K562 (cell line): ENCODE results near the gene KIF26B. TPM values are rescaled to one million over a fixed set of nuclear protein-coding genes. Genes with fewer than 3 reads are reported as not detected.

Experiments
- ATAC-seq: fragments of 200-7000 bp; cut with Tn5 transposase; 3 replicates; pipeline ENCODE4 v1.9.1; 2020; ENCODE audit warnings: moderate library complexity
- BruUV-seq: library from RNA; stranded (reverse); fragments of 400-500 nt; replicated peaks from 2 replicates; lab custom pipeline; 2021; lab: Mats Ljungman, UMichigan
- CTCF ChIA-PET: fragments of 300-600 bp; formaldehyde crosslinking; extraction: SDS; loops from one replicate; lab custom pipeline; 2021; ENCODE audit warnings: low intra/inter-chr PET ratio; lab: Yijun Ruan, JAX
- POLR2A ChIA-PET: fragments of 300-600, 350-650 bp; sonication (Branson Sonifier 250); formaldehyde crosslinking; extraction: SDS; loops from one replicate; lab custom pipeline; 2021; ENCODE audit warnings: antibody characterized with exemption, inconsistent platforms; lab: Yijun Ruan, JAX
- DNase-seq, 4 experiments: peaks; one replicate each; pipeline versions ENCODE4 v3.0.0 to v3.0.0-alpha.2; 2011 to 2018; ENCODE audit warnings: low spot score in 3 of 4, mixed read lengths in 3 of 4; ENCODE audit errors: extremely low read depth in 1 of 4
- FAIRE-seq: peaks from 2 replicates; lab custom pipeline; 2011; peaks lifted over from hg19 to GRCh38; lab: Jason Lieb, UNC
- H2AFZ ChIP-seq: 2 replicates; pipeline ENCODE4 v1.6.0; 2011; ENCODE audit warnings: low read depth, low read length, control low read depth, inconsistent platforms
- H3K27ac ChIP-seq: fragments of 200-600 bp; 3 replicates; pipeline ENCODE4 v1.8.0; 2011; ENCODE audit warnings: low read depth, mild to moderate bottlenecking, control low read depth, inconsistent platforms, low read length, moderate library complexity, mixed read lengths; ENCODE audit errors: extremely low read depth
- H3K27me3 ChIP-seq, 2 experiments: fragments of 300-600 bp in 1 of 2; 2 replicates in 1 of 2; 3 replicates in 1 of 2; pipeline versions ENCODE4 v1.6.0 to v1.8.0; 2011; ENCODE audit warnings: inconsistent platforms in 2 of 2, low read length in 2 of 2, mild to moderate bottlenecking in 1 of 2, mixed read lengths in 1 of 2, moderate library complexity in 1 of 2; ENCODE audit not compliant: control insufficient read depth in 2 of 2, insufficient read depth in 2 of 2
- H3K36me3 ChIP-seq: fragments of 300-600 bp; 3 replicates; pipeline ENCODE4 v1.8.0; 2011; ENCODE audit warnings: mild to moderate bottlenecking, low read length, inconsistent platforms; ENCODE audit not compliant: control insufficient read depth, insufficient read depth
- H3K4me1 ChIP-seq, 2 experiments: fragments of 200-600 bp in 1 of 2; replicated peaks in 1 of 2; 2 replicates in 1 of 2; 3 replicates in 1 of 2; pipeline versions ENCODE4 v1.5.1 to v1.8.0; 2011; ENCODE audit warnings: inconsistent platforms in 2 of 2, low read length in 2 of 2, mild to moderate bottlenecking in 1 of 2, mixed read lengths in 1 of 2, moderate library complexity in 1 of 2; ENCODE audit not compliant: control insufficient read depth in 2 of 2, insufficient read depth in 2 of 2
- H3K4me2 ChIP-seq: 2 replicates; pipeline ENCODE4 v1.6.1; 2011; ENCODE audit warnings: low read length, control low read depth, inconsistent platforms, mixed read lengths; ENCODE audit not compliant: insufficient read depth
- H3K4me3 ChIP-seq: fragments of 200-600 bp; sonication (generic), shearing (Covaris generic); 2 replicates; pipeline ENCODE4 v1.5.1; 2016; ENCODE audit warnings: control low read depth, inconsistent platforms
- H3K79me2 ChIP-seq: fragments of 200-600 bp; 3 replicates; pipeline ENCODE4 v1.8.0; 2011; ENCODE audit warnings: low read length, inconsistent platforms; ENCODE audit not compliant: control insufficient read depth, insufficient read depth
- H3K9ac ChIP-seq, 2 experiments: 2 replicates each; pipeline versions ENCODE4 v1.6.0 to v1.6.1; 2011; ENCODE audit warnings: low read depth in 2 of 2, low read length in 2 of 2, control low read depth in 1 of 2, inconsistent platforms in 1 of 2, mild to moderate bottlenecking in 1 of 2, mixed read lengths in 1 of 2; ENCODE audit not compliant: insufficient read depth in 1 of 2
- H3K9me1 ChIP-seq: one replicate; pipeline ENCODE4 v1.6.0; 2011; ENCODE audit warnings: inconsistent platforms, mild to moderate bottlenecking, low read length, moderate library complexity; ENCODE audit not compliant: control insufficient read depth, insufficient read depth
- H3K9me3 ChIP-seq: replicated peaks from 2 replicates; pipeline ENCODE4 v1.5.1; 2011; ENCODE audit warnings: low read depth, low read length, inconsistent platforms; ENCODE audit not compliant: control insufficient read depth, insufficient read depth
- H4K20me1 ChIP-seq: replicated peaks from 2 replicates; pipeline ENCODE4 v1.6.1; 2011; ENCODE audit warnings: low read length, inconsistent platforms, mixed read lengths; ENCODE audit not compliant: control insufficient read depth, insufficient read depth
- CBX3 ChIP-seq, 2 experiments: IDR thresholded peaks; 1 replicate in 1 of 2; 2 replicates in 1 of 2; pipeline ENCODE4 v1.6.1; 2012; ENCODE audit warnings: inconsistent platforms in 2 of 2, low read length in 2 of 2, borderline replicate concordance in 1 of 2, control low read depth in 1 of 2
- SIX5 ChIP-seq, 2 experiments: IDR thresholded peaks; 2 replicates each; pipeline ENCODE4 v1.6.1; 2011; ENCODE audit warnings: low read length in 2 of 2, borderline replicate concordance in 1 of 2, low read depth in 1 of 2, mild to moderate bottlenecking in 1 of 2, moderate library complexity in 1 of 2; ENCODE audit not compliant: insufficient read depth in 1 of 2
- ZNF263 ChIP-seq: sonication (generic); formaldehyde crosslinking; IDR thresholded peaks from 2 replicates; pipeline ENCODE4 v1.8.0; 2022; ENCODE audit warnings: mild to moderate bottlenecking, missing genetic modification reagents, borderline replicate concordance
- WGBS: fragments of 100-300 bp; shearing (Covaris generic); methylation state at CpG from one replicate; pipeline ENCODE4 v1.1.6; 2016; ENCODE audit warnings: low coverage, mixed read lengths; ENCODE audit not compliant: insufficient coverage; ENCODE audit errors: missing lambda C conversion rate; 5-methylcytosine and 5-hydroxymethylcytosine counted together
- in situ Hi-C: fragments of 300-500 bp; cut with MboI; formaldehyde crosslinking; loops from 4 replicates; pipeline ENCODE4 v1.15.0; 2018; ENCODE audit warnings: inconsistent platforms, mixed read lengths
- intact Hi-C: fragments of 100-400 bp; cut with micrococcal nuclease; formaldehyde crosslinking; loops from 2 replicates; pipeline ENCODE4 v1.14.2; 2022
- polyA plus RNA-seq, 8 experiments: library from polyadenylated mRNA; depleted of rRNA in 4 of 8; stranded (reverse) in 5 of 8; unstranded in 3 of 8; fragments of >200 nt; fragmentation: Nextera tagmentation in 2 of 8; fragmentation: Illumina TruSeq in 1 of 8; extraction: Ambion mirVana in 2 of 8; extraction: Trizol in 1 of 8; gene quantifications; 2 replicates each; pipeline versions ENCODE4 v1.2.1 to v1.2.3, GENCODE V29; 2011 to 2014; ENCODE audit warnings: inconsistent platforms in 1 of 8, missing spikeins in 1 of 8
- total RNA-seq, 7 experiments: library from RNA; depleted of rRNA in 6 of 7; stranded (reverse); fragments of >200 nt in 6 of 7; fragmentation: Illumina TruSeq in 2 of 7; extraction: Trizol in 2 of 7; gene quantifications; 2 replicates each; pipeline versions ENCODE4 v1.2.1 to v1.2.3, GENCODE V29; 2011 to 2021; ENCODE audit warnings: low replicate concordance in 1 of 7
- TF ChIP-seq, protein P1 (sequence below): fragments of 450-650 bp; formaldehyde crosslinking; IDR thresholded peaks from 2 replicates; pipeline ENCODE4 v1.4.0; 2020; ENCODE audit warnings: mild to moderate bottlenecking, moderate library complexity

KIF26B gene
- total and polyA plus RNA-seq, 9 of the 15 experiments (the other 6 are each of a cell fraction or from before 2014, with no cell fraction given), result 0.02 to 0.08 (median 0.03) TPM; not detected in 6

DNA sequence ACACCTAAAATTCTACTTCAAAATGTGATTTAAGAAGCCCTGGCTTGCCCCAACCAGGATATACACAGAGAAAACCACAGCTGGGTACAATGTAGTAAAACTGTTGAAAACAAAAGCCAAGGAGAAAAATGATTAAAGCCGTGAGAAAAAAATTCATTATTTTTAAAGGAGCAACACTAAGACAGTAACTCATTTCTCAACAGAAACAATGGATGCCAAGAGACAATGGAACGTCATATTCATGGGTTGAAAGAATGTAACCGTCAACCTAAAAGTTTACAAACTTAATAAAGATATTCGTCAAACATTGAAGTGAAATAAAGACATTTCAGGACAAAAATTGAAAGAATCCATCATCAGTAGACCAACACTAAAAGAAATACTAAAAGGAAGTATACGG lies 340.9 kb downstream of the KIF26B start:
- H3K4me1 ChIP-seq, result no peaks in the 10 kb centered on the region
- no peak overlapping the region for H3K4me3 ChIP-seq
- H3K9ac ChIP-seq, result no peak overlapping the region
- H2AFZ ChIP-seq, result no peak overlapping the region
- TF ChIP-seq, protein P1, sequence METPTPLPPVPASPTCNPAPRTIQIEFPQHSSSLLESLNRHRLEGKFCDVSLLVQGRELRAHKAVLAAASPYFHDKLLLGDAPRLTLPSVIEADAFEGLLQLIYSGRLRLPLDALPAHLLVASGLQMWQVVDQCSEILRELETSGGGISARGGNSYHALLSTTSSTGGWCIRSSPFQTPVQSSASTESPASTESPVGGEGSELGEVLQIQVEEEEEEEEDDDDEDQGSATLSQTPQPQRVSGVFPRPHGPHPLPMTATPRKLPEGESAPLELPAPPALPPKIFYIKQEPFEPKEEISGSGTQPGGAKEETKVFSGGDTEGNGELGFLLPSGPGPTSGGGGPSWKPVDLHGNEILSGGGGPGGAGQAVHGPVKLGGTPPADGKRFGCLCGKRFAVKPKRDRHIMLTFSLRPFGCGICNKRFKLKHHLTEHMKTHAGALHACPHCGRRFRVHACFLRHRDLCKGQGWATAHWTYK (CRISPR knock-in tag), result no peak
- TF ChIP-seq ZNF263 (no peak), CBX3 (IDR thresholded peaks at IDR 0.05; ENCODE audit: borderline replicate concordance in 1 of 2, low read length in 2 of 2) (peak in 1 of 2 experiments; percentile 61; a peak in 1 of 3 replicates), SIX5 (IDR thresholded peaks at IDR 0.05; ENCODE audit: borderline replicate concordance in 1 of 2, insufficient read depth in 1 of 2, low read depth in 1 of 2, low read length in 2 of 2) (no peak)
- H3K4me2 ChIP-seq, result no peak overlapping the region
- in situ Hi-C loops (no loop called here), intact Hi-C loops (no loop called here)
- ATAC-seq (no peak), FAIRE-seq (no peak), DNase-seq (no peak)
- POLR2A ChIA-PET, result no interaction called here
- H3K79me2 ChIP-seq, result no peaks in the 10 kb centered on the region
- peaks cover 4 to 22% of the 10 kb centered on the region in 2 experiments; a peak in 3 of 5 replicates for H3K27me3 ChIP-seq
- no peaks in the 10 kb centered on the region for H3K36me3 ChIP-seq
- no peaks in the 10 kb centered on the region for H3K9me1 ChIP-seq
- H3K27ac ChIP-seq, result no peak overlapping the region
- CTCF ChIA-PET, result no interaction called here
- no peaks in the 10 kb centered on the region for H4K20me1 ChIP-seq
- no TSS peak for BruUV-seq
- H3K9me3 ChIP-seq, result no peaks in the 10 kb centered on the region
- 0% methylated on average over 5 of the region's 5 CpGs for WGBS
